H4 (cell line): Measurements from ENCODE around the gene KCNJ8. TPM values are rescaled to one million over a fixed set of nuclear protein-coding genes. Genes with fewer than 3 reads are reported as not detected.
A peak's percentile ranks its signal among the peaks of the same experiment; 100 is the strongest.
"Not testable (repeated sequence)": the region's sequence is repeated elsewhere in the genome, so short reads cannot be mapped to it uniquely, and the experiment has no call there.

Source experiments
- DNase-seq: peaks from one replicate; pipeline ENCODE4 v3.0.0-alpha.2; 2015; ENCODE audit warnings: low spot score
- total RNA-seq: library from RNA; depleted of rRNA; stranded (reverse); fragments of >200 nt; shearing (Covaris generic); gene quantifications from 2 replicates; pipeline ENCODE4 v1.2.3, GENCODE V29; 2014

Gene KCNJ8
- total RNA-seq, 1 experiment from 2014 or later, result 1.0 TPM

DNA sequence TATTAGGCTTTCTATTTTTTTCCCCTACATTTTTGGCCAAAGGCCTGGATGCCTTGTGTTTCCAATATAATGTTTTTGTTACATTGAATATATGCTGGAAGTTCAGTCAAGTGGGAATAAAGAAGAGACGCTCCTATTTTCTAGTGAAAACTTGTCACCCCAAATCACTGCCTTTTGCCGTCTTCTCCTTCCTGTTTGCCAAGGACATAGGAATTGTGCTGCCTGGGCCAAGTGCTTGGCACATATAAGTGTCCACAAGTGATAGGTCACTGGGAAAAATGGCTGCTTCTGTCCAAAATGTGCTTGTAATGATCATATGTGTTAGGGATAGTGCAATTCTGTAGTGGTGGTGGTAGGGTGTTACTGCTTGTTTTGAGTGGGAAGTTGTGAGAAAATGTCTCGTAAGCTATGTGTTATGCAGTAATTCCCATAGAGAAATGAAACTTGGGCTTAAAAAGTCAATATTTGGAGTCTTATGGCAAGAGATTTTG is 11.6 kb upstream of the KCNJ8 start:
- no peak for DNase-seq

DNA sequence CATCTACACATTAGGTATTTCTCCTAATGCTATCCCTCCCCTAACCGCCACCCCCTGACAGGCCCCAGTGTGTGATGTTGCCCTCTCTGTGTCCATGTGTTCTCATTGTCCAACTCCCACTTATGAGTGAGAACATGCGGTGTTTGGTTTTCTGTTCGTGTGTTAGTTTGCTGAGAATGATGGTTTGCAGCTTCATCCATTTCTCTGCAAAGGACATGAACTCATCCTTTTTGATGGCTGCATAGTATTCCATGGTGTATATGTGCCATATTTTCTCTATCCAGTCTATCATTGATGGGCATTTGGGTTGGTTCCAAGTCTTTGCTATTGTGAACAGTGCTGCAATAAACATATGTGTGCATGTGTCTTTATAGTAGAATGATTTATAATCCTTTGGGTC is 8.2 kb upstream of the KCNJ8 start:
- DNase-seq, result not testable (repeated sequence)

GRCh38 chr12:21780786-21781185 is 6.3 kb upstream of the KCNJ8 start:
- DNase-seq, result no peak

DNA sequence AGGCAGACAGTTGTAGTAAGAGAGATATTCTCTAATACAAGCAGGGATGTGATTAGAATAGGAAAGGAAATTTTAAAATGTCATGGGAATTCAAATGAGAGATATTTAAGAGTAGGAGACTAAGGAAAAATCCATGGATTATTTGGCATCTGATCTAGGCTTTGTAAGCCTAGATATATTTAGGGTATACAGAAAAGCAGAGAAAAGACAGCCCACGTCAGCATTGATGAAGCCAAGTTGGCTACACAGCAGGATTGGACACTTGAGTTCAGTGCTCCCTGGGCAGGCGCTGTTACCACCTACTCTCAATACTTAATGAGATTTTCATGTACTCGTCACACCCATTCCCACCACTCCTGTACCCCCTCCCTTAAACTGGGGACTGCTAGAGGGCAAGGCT is 1.7 kb upstream of the KCNJ8 start:
- no peak for DNase-seq

DNA sequence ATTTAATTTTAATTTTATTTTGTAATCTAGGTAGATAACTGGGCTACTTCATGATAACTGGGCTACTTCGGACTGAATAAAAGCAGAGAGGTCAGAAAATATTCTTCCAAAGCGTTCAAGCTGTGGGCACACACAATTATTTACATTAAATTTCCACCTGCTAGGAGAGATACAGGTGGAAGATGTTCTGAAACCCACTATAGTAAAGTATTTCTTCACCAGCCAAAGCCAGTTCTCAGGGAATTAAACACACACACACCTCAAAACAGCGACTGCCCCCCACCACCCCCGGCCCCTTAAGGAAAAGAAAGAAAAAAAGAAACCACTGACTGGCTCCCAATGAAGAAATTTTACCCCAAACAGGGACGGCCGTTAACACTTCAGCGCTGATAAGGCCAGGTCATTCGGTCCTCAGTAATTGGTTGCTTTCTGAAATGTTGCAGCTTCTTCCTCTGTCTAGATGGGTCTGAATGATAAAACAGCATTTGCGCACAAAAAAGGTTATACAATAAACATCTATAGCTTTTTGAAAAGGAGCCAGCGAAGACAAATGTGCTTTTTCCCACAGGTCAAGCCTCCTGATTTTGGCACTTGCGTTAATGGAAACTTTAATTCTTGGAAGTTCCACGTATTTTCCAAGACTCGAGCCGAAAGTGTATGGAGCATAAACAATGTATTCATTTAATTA is 771 bp upstream of the KCNJ8 start:
- no peak for DNase-seq

GRCh38 chr12:21773806-21774205 is 700 bp downstream of the KCNJ8 start:
- no peak for DNase-seq

DNA sequence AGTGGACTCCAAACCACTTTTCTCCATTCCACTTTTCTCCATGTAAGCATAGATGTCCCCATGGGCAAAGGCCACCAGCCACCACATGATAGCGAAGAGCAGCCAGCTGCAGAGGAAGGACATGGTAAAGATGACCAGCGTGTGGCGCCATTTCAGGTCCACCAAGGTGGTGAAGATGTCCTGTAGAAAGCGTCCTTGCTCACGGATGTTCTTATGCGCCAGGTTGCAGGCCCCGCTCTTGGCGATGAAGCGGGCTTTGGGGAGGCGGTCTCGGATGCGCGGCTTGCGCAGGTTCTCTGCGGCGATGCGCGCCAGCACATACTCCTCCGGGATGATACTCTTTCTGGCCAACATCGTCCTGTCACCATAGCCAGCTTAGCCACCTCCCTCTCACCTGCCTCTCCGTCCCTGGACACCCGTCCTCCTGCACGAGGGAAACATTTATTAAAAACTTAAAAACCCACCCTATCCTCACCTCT is 1.2 kb downstream of the KCNJ8 start:
- peak; percentile 19 for DNase-seq

GRCh38 chr12:21771311-21771710 is 3.2 kb downstream of the KCNJ8 start:
- no peak for DNase-seq

DNA sequence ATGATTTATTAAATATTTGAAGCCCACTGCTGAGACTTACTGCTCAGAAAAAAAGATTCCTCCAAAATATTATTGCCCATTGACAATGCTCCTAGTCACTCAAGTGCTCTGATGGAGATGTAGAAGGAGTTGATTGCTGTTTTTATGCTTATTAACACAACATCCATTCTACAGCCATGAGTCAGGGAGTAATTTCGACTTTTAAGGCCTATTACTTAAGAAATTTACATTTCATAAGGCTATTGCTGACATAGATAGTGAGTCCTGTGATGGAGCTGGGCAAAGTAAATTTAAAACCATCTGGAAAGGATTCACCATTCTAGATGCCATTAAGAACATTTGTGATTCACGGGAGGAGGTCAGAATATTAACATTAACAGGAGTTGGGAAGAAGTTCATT is 5.2 kb downstream of the KCNJ8 start:
- DNase-seq, result no peak

- DNase-seq, result no peak
Observed at GRCh38 chr12:21766403-21766802, 8.1 kb downstream of the KCNJ8 start.

DNA sequence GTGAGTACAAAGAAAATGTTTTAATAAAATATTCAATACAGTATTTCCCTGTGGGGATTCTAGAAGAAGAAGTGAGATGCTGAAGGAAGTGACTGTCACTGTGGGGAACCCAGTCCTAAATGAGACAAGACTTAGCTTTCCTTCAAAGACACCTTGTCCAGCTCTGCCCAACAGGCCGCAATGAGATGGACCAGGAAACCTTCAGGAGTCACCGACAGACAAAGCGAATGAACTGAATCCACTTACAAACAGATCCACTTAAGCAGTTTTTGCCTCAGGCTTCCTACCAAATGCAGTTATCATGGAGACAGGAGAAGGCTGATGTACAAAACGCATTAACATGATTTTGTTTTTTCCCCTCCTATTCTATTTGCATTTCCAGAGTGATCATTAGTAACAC is 9.6 kb downstream of the KCNJ8 start:
- DNase-seq, result no peak

DNA sequence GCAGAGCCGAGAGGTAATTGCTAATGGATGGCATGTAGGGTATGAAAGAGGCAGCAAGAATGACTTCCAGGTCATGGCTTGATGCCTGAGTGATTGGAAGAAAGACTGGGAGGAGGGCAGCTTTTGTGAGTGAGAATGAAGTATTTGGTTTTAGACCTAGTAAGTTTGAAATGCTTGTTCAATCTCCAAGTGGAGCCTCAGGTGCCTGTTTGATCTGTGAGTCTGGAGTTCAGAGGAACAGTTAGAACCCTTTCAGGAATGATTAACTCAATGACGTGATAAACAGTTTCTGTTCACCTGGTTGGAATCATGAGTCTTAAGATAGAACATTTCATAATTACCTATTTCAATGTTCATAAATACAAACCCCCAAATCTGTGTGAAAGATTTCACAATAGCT is 10.4 kb downstream of the KCNJ8 start:
- DNase-seq, result no peak

DNA sequence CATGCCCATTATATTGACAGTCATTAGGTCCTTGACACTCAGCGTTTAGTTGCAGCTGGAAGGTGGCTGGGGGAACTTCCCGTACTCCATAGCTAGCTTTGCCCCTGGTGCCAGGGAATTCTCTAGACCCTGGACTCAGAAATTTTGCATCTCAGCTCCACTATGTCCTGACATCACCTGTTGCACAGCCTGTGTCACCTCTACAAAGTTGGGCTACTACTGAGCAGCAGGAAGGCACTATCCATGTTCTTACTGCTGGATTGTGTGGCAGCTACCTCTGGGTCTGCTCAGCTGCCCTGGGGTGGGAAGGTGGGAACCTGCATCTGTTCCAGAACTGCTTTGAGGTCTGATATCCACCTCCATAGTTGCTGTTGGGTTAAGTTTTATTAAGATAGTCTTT is 11.0 kb downstream of the KCNJ8 start:
- DNase-seq, result no peak

DNA sequence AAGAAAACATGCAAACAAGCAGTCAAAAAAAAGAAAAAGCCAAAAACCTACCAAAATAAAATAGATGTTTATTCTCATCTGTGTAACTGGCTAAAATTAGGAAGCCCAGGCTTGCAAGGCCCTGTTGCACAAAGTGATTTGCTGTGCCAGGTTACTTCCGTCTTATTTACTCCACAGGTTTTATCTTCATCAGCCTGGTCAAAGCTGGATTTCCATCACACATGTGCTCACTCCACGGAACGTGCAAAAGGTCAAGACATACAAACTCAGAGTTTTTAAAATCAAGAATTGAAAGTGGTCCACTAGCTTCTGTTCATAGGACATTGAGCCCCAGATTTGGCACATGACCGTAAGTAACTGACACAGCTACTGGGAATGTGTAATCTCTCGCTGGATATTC is 14.8 kb downstream of the KCNJ8 start:
- DNase-seq, result no peak

- DNase-seq, result no peak
Observed at GRCh38 chr12:21757735-21758134, 16.8 kb downstream of the KCNJ8 start.

- DNase-seq, result no peak
Observed at GRCh38 chr12:21756699-21757098, 17.8 kb downstream of the KCNJ8 start.

DNA sequence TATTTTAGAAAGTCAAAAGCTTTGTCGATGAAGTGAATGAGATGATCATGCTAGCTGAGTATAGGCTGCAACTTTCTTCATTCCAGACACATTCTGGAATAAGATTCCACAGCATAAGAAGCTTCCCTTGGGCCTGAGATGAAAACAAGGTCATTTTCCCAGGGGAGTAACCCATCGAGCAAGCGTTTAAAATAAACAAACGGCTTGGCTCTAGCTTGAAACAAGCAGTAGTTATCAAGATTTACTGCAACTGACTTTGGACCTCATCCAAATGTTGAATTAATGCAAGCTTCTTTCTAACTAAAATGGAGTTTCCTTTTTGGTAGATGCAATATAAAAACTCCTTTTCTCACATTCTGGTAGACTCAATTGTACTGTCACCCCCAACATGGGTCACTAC is 23.0 kb downstream of the KCNJ8 start:
- DNase-seq, result peak; percentile 54

DNA sequence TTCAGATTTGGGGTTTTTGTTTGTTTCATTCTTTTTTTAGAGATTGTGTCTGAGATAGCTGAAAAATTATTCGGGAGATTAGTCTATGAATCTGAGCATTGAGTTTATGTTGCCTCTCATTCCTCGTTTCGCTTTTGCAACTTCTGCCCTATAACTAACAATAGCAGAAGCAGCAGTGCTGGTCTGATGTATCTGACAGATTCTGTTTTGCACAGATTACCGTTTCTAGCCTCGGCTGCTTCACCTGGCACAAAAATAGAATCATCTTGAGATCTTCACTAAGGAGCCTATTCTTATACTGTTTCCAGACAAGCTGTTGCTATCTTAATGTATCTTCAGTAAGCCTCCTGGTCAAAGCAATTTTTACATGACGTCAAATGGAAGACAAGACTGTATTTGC is 29.2 kb downstream of the KCNJ8 start:
- DNase-seq, result no peak

DNA sequence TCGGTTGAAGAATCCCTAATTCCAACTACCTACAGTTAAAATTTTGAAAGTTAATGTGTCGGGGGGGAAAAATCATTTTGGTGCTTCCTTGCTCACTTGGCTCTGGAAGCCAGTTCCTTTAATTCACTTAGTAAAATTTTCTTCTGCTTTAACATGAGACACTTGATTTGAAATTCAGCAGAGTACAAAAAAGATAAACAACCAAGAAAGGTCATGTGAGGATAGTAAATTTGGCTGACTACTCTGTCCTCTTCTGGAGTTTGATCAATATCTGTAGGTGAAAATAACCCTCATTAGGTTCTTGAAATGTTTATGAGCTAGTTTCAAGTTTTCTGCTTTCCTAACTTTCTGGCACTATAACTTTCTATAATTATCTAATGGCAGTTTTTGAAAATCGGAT is 43.4 kb downstream of the KCNJ8 start:
- DNase-seq, result no peak

GRCh38 chr12:21725731-21726130 is 48.8 kb downstream of the KCNJ8 start:
- no peak for DNase-seq

DNA sequence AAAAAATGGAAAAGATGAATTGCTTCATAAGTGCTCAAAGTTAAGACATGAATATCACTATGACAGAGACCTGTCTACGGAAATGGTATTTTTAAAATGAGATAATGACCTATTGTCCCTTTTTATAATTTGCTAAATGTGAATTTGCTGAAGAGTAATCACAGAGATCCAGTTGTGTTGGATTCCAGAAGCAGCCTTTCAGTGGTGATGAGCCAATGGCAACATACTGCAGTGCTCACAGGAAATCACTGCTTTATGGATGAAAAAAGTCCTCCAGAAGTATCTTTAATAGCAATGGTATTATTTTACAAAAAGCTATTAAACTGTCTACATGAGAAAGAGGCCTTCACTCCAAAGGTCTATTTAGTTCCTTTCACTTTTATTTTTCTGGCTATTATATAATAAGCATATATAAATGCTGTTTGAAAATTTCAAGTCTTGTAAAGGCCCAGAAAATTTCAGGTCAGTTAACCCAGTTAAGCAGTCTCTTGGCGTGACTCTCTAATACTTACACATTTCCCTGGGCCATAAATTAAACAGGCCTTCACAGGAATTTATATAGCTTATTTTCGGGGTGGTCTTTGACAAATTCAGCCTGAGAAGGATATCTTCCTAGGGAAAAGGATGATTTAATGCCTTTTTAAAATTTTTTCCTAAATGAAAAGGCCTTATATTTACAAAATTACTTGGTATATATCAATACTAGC is 55.4 kb downstream of the KCNJ8 start:
- no peak for DNase-seq

- DNase-seq, result no peak
Observed at GRCh38 chr12:21718403-21718802, 56.1 kb downstream of the KCNJ8 start.

DNA sequence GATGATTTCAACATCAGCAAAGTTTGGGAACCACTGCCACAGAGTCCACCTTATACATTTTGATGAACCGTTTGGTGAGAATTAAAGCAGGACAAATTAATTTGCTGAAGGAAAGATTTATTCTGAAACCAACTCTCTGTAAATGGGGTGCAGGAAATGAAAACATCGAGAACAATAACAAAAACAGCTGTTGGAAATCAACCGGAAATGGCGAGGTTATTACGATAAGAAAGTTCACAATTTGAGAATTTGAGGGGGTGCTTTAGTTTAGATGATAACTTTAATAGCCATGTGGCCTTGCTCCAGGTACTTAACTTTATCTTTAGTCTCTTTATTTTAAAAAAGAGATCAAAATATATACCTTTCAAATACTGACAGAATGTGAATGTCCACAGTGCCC is 56.7 kb downstream of the KCNJ8 start:
- DNase-seq, result no peak
